Body of pancreas (tissue), 4 donors: ENCODE data around the gene DGCR8. TPM values are rescaled to one million over a fixed set of nuclear protein-coding genes. Genes with fewer than 3 reads are reported as not detected.

Experiments used
- ATAC-seq: fragments of 150-250 bp; one replicate; pipeline ENCODE4 v1.9.1; 2016
- DNase-seq, 4 donors: peaks; one replicate each; pipeline ENCODE4 v3.0.0-alpha.2; 2019
- H3K27ac ChIP-seq, 4 donors: fragments of 200-600 bp; sonication (generic); 1 replicate in 3 of 4; 2 replicates in 1 of 4; pipeline versions ENCODE4 v1.5.1 to v1.6.1; 2016 to 2019; ENCODE audit warnings: mild to moderate bottlenecking in 1 of 4, mixed read lengths in 1 of 4, moderate library complexity in 1 of 4
- H3K27me3 ChIP-seq, 2 donors: fragments of 200-600 bp; sonication (generic); one replicate each; pipeline ENCODE4 v1.6.0; 2016; ENCODE audit warnings: mild to moderate bottlenecking in 1 of 2
- H3K36me3 ChIP-seq, 2 donors: fragments of 200-600 bp; sonication (generic); replicated peaks in 1 of 2; 2 replicates each; pipeline ENCODE4 v1.5.1; 2016; ENCODE audit warnings: low read depth in 2 of 2; ENCODE audit not compliant: insufficient read depth in 1 of 2
- H3K4me1 ChIP-seq: fragments of 200-600 bp; sonication (generic); one replicate; pipeline ENCODE4 v1.6.0; 2016
- H3K4me3 ChIP-seq, 2 donors: fragments of 200-600 bp; sonication (generic); 1 replicate in 1 of 2; 2 replicates in 1 of 2; pipeline ENCODE4 v1.5.1; 2016 to 2019
- H3K9me3 ChIP-seq, 3 donors: fragments of 200-600 bp; sonication (generic); 1 replicate in 2 of 3; 2 replicates in 1 of 3; pipeline ENCODE4 v1.5.1; 2016
- POLR2A ChIP-seq, 3 donors: fragments of 450-650 bp; IDR thresholded peaks; one replicate each; pipeline ENCODE4 v1.6.1; 2016; ENCODE audit warnings: antibody characterized with exemption in 3 of 3, mild to moderate bottlenecking in 2 of 3
- WGBS, 2 donors: methylation state at CpG; one replicate each; pipeline ENCODE4 v1.1.5; 2017; 5-methylcytosine and 5-hydroxymethylcytosine counted together
- intact Hi-C: fragments of 100-400 bp; cut with DNase I; formaldehyde crosslinking; loops from one replicate; pipeline ENCODE4 v1.15.1; 2023
- total RNA-seq, 2 donors: library from RNA; depleted of rRNA; stranded (reverse); fragments of >200 nt; gene quantifications; one replicate each; pipeline ENCODE4 v1.1.0, GENCODE V29; 2016
- TF ChIP-seq, protein P1 (sequence below), 7 experiments: fragments of 450-650 bp in 4 of 7; fragments of 200-600 bp in 3 of 7; sonication (generic) in 3 of 7; IDR thresholded peaks; one replicate each; pipeline ENCODE4 v1.5.1; 2016 to 2019; ENCODE audit warnings: antibody characterized with exemption in 7 of 7

The DGCR8 gene
- total RNA-seq, 2 donors from 2014 or later = 25.7 to 53.4 TPM

DNA sequence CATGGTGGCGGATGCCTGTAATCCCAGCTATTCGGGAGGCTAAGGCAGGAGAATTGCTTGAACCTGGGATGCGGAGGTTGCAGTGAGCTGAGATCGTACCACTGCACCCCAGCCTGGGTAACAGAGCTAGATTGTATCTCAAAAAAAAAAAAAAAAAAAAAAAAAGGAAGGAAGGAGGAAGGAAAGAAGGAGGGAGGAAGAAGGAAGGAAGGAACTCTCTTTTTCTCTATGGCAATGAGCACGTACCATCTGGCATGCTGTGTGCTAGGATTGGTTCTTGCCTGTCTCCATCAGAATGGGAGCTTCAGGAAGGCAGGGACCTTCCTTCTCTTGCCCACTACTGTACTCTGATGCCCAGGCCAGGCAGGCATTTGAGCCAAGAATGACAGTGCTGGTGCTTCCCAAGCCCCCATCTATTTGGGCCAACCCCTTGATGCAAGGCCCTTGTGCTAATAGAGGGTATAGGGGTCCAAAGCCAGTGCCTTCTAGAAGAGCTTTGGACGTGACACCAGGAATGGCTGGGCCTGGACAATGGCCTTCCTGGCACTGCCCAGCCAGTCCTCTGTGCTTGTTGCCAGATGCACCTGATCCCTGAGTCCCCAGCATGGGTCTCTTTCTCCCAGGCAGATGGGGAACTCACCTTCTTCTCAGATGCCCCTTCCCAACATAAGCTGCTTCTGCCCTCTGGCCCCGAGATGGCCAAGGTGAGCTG is 10.6 kb upstream of the DGCR8 start:
- intact Hi-C loops = no loop called here
- WGBS, 2 donors = 90% methylated on average over 7 of the region's 7 CpGs
- H3K36me3 ChIP-seq = no peaks in the 10 kb centered on the region
- DNase-seq = no peak
- no peaks in the 10 kb centered on the region for H3K4me1 ChIP-seq
- H3K9me3 ChIP-seq = no peaks in the 10 kb centered on the region
- no peak overlapping the region for H3K4me3 ChIP-seq
- ATAC-seq = no peak
- TF ChIP-seq, protein P1, sequence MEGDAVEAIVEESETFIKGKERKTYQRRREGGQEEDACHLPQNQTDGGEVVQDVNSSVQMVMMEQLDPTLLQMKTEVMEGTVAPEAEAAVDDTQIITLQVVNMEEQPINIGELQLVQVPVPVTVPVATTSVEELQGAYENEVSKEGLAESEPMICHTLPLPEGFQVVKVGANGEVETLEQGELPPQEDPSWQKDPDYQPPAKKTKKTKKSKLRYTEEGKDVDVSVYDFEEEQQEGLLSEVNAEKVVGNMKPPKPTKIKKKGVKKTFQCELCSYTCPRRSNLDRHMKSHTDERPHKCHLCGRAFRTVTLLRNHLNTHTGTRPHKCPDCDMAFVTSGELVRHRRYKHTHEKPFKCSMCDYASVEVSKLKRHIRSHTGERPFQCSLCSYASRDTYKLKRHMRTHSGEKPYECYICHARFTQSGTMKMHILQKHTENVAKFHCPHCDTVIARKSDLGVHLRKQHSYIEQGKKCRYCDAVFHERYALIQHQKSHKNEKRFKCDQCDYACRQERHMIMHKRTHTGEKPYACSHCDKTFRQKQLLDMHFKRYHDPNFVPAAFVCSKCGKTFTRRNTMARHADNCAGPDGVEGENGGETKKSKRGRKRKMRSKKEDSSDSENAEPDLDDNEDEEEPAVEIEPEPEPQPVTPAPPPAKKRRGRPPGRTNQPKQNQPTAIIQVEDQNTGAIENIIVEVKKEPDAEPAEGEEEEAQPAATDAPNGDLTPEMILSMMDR (IDR thresholded peaks at IDR 0.05) = no peak
- no peak for TF ChIP-seq POLR2A (IDR thresholded peaks at IDR 0.05)
- no peak overlapping the region for H3K27ac ChIP-seq
- no peaks in the 10 kb centered on the region for H3K27me3 ChIP-seq

DNA sequence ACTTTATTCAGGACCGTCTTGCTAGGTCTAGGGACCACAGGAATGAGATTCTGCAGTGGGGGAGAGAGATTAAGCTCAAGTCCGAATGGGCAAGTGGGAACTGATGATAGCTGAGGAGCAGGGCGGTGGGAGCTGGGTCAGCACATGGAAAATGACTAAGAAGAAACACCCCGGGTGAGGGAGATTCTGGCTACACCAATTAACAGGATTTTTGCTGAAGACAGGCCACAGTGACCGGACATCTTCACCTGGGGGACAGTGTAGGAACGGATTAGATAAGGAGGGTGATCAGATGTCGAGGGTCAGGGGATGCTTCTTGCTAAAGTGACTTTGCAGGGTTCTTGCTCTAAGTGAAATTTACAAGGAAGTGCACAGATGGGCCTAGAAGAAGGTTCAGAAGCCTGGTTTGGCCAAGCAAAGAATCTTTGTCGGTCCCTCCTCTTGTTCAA is 8.5 kb upstream of the DGCR8 start:
- WGBS, 2 donors = 80 to 82% methylated on average over 8 of the region's 8 CpGs
- Histone ChIP-seq H3K27ac (no peak overlapping the region), H3K36me3 (no peaks in the 10 kb centered on the region), H3K27me3 (no peaks in the 10 kb centered on the region), H3K4me3 (no peak overlapping the region), H3K4me1 (no peaks in the 10 kb centered on the region), H3K9me3 (no peaks in the 10 kb centered on the region)
- no peak for ATAC-seq
- DNase-seq = no peak
- TF ChIP-seq POLR2A (IDR thresholded peaks at IDR 0.05) = no peak
- TF ChIP-seq, protein P1 (IDR thresholded peaks at IDR 0.05) = no peak
- intact Hi-C loops = no loop called here

DNA sequence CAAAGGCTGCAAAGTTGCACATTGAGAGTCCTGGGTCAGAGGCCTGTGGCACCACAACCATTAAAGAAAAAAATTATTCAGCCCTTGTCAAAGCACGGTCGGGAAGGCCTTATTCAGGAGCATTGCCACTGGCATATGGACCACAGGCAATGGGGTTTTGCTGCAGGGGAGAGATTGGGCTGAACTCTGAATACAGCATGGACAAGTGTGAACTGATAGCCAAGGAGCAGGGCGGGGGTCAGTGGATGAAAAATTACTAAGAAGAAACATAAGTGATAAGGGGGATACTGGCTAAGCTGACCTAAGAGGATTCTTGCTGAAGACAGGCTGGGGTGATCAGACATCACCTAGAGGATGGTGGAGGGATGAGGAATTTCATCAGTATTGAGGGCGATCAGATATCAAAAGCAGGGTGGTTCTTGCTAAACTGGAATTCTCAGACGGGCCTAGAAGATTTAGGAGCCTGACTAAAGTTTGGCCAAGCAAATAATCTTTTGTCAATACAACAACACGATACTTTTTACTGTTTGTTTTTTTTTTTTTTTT is 3.3 kb upstream of the DGCR8 start:
- no peak for ATAC-seq
- H3K27me3 ChIP-seq = no peaks in the 10 kb centered on the region
- H3K36me3 ChIP-seq = no peaks in the 10 kb centered on the region
- intact Hi-C loops = no loop called here
- TF ChIP-seq, protein P1 (IDR thresholded peaks at IDR 0.05) = no peak
- 49 to 57% methylated on average over 6 of the region's 6 CpGs for WGBS, 2 donors
- H3K9me3 ChIP-seq = no peaks in the 10 kb centered on the region
- no peak overlapping the region for H3K4me3 ChIP-seq
- H3K4me1 ChIP-seq = peaks cover 17% of the 10 kb centered on the region
- no peak overlapping the region for H3K27ac ChIP-seq
- DNase-seq = no peak

DNA sequence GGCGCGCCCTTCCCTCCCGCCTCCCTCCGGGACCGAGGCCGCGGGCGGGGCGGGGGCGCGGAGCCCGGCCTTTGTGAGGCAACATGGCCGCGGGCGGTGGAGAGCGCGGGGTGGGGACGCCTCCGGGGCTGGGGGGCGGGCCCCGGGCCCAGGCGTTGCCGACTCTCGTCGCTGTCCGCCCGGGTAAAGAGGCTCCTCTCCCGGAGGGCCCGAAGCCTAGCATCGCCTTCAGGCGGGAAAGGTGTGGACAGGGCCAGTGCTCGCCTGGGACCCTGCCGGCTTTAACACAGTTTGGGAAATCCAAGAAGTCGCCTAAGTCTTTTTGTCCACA is 369 bp downstream of the DGCR8 start:
- WGBS, 2 donors = 0% methylated on average over 1 to 33 of the region's 34 CpGs
- peak; percentile 51 to 70 (median 54) for DNase-seq
- Histone ChIP-seq H3K27ac (peak overlapping the region; percentile 72 to 91 (median 84)), H3K36me3 (no peaks in the 10 kb centered on the region), H3K4me3 (peak overlapping the region; percentile 5 to 58), H3K27me3 (no peaks in the 10 kb centered on the region), H3K9me3 (no peaks in the 10 kb centered on the region), H3K4me1 (peaks cover 52% of the 10 kb centered on the region)
- peak; percentile 63 for ATAC-seq
- no peak for TF ChIP-seq POLR2A (IDR thresholded peaks at IDR 0.05)
- TF ChIP-seq, protein P1 (IDR thresholded peaks at IDR 0.05) = no peak
- intact Hi-C loops = no loop called here
